Esophagus muscularis mucosa (tissue), 3 donors: ENCODE measurements around the gene FXYD2.

Experiments used
- CTCF ChIP-seq, 3 experiments: fragments of 200-600 bp in 2 of 3; fragments of 450-650 bp in 1 of 3; sonication (generic) in 2 of 3; IDR thresholded peaks; one replicate each; pipeline ENCODE4 v1.5.1; 2017 to 2019; ENCODE audit warnings: antibody characterized with exemption in 3 of 3, mild to moderate bottlenecking in 2 of 3, moderate library complexity in 1 of 3
- POLR2A ChIP-seq: fragments of 450-650 bp; IDR thresholded peaks from one replicate; pipeline ENCODE4 v1.6.1; 2017; ENCODE audit warnings: antibody characterized with exemption, moderate library complexity, mild to moderate bottlenecking, low read depth

GRCh38 chr11:117816151-117816741 is 8.3 kb downstream of the FXYD2 start:
- TF ChIP-seq CTCF (IDR thresholded peaks at IDR 0.05), result no peak
- no peak for TF ChIP-seq POLR2A
